GM18499 (cell line): ENCODE measurements around the gene CBR4.
"Not testable (repeated sequence)": the region's sequence is repeated elsewhere in the genome, so short reads cannot be mapped to it uniquely, and the experiment has no call there.

Experiments
- ATAC-seq: cut with Tn5 transposase; IDR thresholded peaks from one replicate; pipeline ENCODE4 v1.9.1; 2021; ENCODE audit warnings: moderate number of reproducible peaks; ENCODE audit not compliant: insufficient read depth, unreplicated experiment

CBR4 gene

DNA sequence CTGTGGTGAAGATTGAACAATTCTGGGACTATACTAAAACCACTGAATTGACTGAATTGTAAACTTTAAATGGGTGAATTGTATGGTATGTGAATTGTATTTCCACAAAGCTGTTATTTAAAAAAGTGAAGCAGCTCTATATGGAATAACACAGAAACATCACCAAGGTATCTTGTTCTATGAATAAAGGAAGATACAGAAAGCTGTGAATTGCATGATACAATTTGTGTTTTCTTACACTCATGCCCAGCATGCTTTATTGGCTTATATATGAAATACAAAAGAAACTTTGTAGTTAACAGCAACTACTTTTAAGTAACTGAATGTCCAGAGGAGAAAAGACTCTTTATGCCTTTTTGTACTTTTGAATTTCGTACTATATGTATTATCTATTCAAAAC lies 11.5 kb downstream of the CBR4 start:
- ATAC-seq, result no peak

DNA sequence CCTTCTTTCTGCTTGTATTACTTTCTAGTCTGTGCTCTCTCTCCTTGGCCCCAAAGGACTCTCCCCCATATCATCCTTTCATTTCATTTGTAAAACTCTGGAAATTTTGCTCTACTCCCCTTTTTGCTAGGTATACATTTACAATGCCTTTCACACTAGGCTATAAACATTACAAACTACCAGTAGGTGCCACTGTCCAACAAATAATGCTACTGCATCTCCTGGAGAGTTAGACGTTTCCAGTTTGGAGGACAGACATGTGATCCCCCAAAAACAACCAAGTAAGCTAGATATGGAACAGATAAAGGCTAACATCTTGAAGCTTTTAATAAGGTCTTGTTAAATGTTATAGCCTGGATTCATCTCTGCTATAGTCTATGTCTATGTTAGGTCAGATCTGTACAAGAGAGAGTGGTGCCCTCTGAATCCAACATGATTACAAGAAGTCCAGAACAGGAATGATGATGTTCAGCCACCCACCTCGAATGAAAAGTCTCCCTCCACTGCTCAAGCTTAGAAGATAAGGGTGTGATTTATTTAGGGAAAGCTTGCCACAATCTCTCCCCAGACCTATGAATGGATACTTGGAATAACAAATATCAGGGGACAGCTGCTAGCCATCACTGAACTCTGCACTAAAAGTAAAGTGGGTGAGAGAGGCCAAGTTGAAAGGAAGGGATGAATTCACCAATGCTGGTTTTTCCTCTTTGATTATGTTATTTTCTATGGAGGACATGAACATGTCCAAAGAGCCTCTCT lies 14.3 kb downstream of the CBR4 start:
- no peak for ATAC-seq

DNA sequence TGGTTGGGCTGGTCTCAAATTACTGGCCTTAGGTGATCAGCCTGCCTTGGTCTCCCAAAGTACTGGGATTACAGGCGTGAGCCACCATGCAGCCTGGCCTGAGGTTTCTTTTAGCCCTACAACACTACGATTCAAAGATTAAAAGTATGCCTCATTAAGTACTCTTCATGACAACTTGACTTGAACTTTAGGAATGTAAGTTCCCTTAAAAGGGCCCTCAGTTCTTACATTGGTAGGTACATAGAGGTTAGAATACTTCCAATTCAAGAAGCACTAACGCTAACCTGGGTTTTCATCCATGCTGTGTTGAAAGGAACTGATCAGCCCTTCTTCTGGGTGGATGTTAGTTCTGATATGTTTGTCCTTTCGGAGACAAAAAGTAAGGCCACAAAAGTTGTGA lies 15.1 kb downstream of the CBR4 start:
- no peak for ATAC-seq

DNA sequence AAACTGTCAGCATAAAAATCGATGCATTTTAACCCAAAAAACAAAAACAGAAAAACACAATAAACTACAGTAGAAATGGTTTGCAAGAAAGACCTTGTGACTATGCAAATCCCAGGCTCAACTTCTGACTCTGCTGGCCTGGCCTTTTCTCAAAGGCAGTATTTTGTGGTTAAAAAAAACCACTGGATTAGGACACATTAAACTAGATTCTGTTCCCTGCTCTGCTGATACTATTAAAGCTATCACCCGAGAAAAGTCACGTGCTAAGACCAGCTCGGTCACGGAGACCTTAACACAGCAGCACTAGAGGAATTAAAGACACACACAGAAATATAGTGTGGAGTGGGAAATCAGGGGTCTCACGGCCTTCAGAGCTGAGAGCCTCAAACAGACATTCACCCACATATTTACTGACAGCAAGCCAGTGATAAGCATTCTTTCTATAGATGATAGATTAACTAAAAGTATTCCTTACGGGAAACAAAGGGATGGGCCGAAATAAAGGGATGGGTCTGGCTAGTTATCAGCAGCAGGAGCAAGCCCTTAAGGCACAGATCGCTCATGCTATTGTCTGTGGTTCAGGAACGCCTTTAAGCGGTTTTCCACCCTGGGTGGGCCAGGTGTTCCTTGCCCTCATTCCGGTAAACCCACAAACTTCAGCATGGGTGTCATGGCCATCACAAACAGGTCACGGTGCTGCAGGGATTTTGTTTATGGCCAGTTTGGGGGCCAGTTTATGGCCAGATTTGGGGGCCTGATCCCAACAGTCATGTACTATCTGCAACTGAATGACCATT lies 16.1 kb downstream of the CBR4 start:
- ATAC-seq, result no peak

DNA sequence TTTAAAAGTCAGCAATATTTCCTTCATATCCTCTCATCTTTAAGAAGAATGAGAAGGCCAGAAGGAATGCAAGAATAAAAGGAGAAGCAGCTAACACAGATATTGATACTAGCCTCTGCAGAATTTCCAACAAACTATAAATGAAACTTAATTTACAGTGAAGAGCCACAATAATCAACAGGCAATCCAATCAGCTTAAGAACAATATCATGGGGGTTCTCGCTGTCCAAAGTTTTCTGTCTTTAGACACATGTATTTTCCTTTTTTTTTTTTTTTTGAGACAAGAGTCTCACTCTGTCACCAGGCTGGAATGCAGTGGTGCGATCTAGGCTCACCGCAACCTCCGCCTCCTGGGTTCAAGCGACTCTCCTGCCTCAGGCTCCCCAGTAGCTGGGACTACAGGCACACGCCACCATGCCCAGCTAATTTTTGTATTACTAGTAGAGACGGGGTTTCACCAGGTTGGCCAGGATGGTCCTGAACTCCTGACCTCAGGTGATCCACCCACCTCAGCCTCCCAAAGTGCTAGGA lies 17.0 kb downstream of the CBR4 start:
- ATAC-seq, result not testable (repeated sequence)

DNA sequence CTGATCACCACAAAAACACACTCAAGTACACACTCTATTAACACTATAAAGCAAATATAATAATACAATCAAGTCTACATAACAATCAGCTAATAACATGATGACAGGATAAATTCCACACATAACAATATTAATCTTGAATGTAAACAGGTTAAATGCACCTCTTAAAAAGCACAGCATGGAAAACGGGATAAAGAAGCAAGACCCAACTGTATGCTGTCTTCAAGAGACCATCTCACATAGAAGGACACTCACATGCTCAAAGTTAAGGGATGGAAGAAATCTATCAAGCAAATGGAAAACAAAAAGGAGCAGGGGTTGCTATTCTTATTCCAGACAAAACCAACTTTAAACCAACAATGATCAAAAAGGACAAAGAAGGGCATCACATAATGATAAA lies 28.1 kb downstream of the CBR4 start:
- ATAC-seq, result no peak

DNA sequence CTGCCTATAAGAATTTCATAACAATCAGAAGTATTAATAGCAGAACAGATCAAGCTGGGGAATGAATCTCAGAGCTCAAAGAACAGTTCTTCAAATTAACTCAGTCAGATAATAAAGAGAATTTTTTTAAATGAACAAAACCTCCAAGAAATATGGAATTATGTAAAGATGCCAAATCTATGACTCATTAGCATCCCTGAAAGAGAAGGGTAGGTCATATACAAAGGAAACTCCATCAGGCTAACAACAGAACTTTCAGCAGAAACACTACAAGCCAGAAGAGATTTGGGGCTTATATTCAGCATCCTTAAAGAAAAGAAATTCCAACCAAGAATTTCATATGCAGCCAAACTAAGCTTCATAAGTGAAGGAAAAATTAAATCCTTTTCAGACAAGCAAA lies 28.6 kb downstream of the CBR4 start:
- ATAC-seq, result no peak

DNA sequence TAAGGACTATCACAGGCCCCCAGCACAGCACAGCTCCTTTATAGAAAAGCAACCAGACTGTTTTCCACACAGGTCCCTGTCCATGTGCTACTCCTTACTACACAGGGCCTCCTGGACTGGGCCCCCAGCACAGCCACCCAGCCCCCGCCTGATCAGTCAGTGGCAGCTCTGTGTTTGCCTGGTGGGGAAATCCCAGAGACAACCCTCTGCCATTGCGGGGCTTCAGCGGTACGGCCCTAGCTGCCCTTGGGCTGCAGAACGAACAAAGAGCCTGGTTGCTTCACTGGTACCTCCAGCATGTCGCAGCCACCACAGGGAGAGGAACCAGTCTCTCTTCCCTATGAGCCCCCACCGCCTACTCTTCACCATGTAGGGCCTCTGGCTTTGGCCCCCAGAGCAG lies 30.7 kb downstream of the CBR4 start:
- ATAC-seq, result no peak

DNA sequence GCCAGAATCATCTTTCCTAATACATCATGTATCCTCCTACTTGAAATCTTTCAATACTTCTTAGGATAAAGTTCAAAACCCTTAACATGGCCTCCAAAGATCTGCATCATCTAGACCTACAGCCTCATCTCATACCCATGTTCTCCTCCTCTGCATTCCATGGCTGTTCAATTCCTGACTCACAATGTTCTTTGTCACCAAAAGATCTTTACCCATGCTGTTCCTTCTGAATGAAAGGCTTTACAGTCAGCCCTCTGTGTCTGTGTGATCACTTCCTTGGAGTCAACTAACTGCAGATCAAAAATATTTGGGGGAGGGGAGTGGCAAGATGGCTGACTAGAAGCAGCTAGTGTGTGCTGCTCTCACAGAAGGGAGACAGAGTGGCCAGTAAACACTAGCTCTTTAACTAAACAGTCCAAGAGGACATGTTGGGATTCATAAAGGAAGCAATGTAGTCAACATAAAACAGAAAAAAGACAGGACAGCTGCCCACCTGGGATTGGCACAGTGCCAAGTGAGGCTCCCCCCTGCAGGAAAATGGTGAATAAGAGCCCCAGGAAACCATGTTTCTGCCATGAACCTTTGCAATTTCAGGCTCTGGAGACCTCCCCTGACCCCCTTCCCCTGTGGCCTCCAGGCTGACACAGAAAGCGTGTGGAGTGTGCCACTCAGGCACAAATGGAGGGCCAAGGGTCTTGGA lies 31.9 kb downstream of the CBR4 start:
- ATAC-seq, result no peak

DNA sequence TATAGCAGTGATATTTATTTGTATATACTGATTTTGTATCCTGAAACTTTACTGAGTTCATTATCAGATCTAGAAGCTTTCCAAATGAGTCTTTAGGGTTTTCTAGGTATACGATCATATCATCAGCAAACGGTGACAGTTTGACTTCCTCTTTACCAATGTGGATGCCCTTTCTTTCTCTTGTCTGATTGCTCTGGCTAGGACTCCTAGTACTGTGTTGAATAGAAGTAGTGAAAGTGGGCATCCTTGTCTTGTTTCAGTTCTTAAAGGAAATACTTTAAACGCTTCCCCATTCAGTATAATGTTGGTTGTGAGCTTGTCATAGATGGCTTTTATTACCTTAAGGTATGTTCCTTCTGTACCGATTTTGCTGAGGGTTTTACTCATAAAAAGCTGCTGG lies 37.5 kb downstream of the CBR4 start:
- ATAC-seq, result no peak

DNA sequence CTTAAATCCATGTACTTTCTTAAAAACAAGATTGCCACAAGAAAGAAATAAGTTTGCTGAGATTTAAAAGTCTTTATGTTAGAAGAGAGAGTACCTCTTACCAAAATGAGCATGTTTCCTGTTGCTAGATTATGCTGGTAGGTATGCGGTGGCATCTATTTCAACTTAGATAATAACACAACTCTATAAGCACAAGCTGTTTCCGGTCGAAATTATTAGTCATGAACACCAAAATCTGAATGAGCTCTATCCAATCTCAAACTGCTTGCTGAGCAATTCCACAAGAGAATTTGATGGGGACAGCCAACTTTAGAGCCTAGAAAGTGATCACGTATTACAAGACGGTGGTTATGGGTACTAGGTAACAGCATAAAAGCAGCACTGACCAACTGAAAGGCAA lies 49.3 kb downstream of the CBR4 start:
- no peak for ATAC-seq

DNA sequence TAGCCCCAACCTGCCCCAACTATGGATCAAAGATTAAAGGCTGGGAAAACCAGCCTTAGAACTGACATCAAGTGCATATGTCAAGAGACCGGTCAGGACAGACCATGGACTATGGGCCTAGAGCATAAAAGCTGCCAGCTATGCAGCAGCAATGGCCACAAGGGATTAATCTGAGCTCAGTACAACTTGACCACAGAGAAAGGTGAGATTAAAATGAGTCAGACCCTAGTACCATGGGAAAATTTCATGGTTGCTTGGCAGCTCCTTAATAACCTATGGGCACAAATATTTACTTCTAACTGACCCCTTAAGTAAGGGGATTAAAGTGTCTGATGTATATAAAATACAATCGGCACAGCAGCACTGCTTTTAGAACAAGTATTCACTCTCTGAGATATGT lies 54.4 kb downstream of the CBR4 start:
- no peak for ATAC-seq

DNA sequence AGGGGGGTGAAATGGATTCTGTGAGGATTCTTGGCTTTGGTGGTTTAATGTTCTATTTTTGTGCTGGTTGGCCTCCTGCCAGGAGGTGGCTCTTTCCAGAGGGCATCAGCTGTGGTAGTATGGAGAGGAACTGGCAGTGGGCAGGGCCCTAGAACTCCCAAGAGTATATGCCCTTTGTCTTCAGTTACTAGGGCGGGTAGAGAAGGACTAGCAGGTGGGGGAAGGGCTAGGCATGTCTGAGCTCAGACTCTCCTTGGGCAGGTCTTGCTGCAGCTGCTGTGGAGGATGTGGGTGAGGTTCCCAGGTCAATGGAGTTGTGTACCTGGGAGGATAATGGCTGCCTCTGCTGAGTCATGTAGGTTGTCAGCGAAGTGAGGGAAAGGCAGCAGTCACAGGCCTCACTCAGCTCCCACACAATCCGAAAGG lies 57.2 kb downstream of the CBR4 start:
- not testable (repeated sequence) for ATAC-seq

DNA sequence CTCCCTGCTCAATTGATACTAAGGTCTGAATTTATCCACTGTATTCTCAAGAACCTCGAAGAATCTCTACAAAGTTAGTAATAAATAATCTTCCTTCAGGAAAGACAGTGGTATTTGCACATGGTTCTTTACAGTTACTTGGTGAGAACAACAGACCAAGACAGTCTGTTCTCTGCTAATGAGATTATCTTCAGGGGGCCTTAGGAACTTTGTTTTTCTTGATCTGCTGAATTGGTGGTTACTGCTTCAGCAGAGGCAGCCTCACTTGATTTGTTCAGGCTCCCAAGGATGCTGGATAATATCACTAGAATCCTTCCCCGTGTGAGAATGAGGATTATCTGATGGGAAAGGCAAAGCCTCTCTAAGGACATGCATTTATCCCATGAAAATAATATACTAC lies 64.8 kb downstream of the CBR4 start:
- no peak for ATAC-seq

DNA sequence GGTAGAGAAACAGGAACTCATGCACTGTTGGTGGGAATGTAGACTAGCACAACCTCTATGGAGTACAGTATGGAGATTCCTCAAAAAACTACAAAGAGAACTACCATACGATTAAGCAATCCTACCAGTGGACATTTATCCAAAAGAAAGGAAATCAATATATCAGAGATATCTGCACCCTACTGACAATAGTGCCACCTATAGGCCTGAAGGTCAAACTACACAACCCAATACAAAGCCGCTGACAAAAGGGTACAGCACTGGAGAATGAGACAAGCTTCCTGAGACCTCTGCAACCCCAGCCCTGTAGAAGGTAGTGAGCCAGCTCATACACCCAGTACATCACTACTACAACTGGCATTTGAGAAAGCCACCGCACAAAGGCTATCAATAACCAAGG lies 67.1 kb downstream of the CBR4 start:
- ATAC-seq, result no peak
